Measurements from ENCODE around the gene PRR20E.
"Not testable (repeated sequence)": the region's sequence is repeated elsewhere in the genome, so short reads cannot be mapped to it uniquely, and the experiment has no call there.

The PRR20E gene

GRCh38 chr13:57166897-57167296 lies at the start of gene PRR20E:
Gene PRR20E, plus strand, starts transcription at chr13:57167197. Its CDS starts 387 bp downstream, at chr13:57167584.
- not testable (repeated sequence) for DNase-seq (ENCODE audit: low spot score)

- DNase-seq (ENCODE audit: low spot score): no peak
Measured at GRCh38 chr13:57123681-57124080, 43.3 kb upstream of the PRR20E start.

- no peak for DNase-seq (ENCODE audit: low spot score)
Measured at GRCh38 chr13:57128909-57129308, 38.1 kb upstream of the PRR20E start.

- no peak for DNase-seq (ENCODE audit: low spot score)
Measured at GRCh38 chr13:57136093-57136492, 30.9 kb upstream of the PRR20E start.

- no peak for DNase-seq (ENCODE audit: low spot score)
Measured at GRCh38 chr13:57137585-57137984, 29.4 kb upstream of the PRR20E start.

GRCh38 chr13:57138988-57139387 lies 28.0 kb upstream of the PRR20E start:
- no peak for DNase-seq (ENCODE audit: low spot score)

GRCh38 chr13:57139781-57140180 lies 27.2 kb upstream of the PRR20E start:
- not testable (repeated sequence) for DNase-seq (ENCODE audit: low spot score)

- not testable (repeated sequence) for DNase-seq (ENCODE audit: low spot score)
Measured at GRCh38 chr13:57140235-57140968, 26.6 kb upstream of the PRR20E start, which contains the start of gene PRR20A. Gene PRR20A, plus strand, starts transcription at chr13:57140918. Its CDS starts 387 bp downstream, at chr13:57141305.

GRCh38 chr13:57147188-57147587 lies 19.8 kb upstream of the PRR20E start, which contains the start of gene PRR20B:
Gene PRR20B, plus strand, starts transcription at chr13:57147488. Its CDS starts 387 bp downstream, at chr13:57147875.
- not testable (repeated sequence) for DNase-seq (ENCODE audit: low spot score)

GRCh38 chr13:57148106-57148505 lies 18.9 kb upstream of the PRR20E start:
- not testable (repeated sequence) for DNase-seq (ENCODE audit: low spot score)

- not testable (repeated sequence) for DNase-seq (ENCODE audit: low spot score)
Measured at GRCh38 chr13:57153761-57154160, 13.2 kb upstream of the PRR20E start, which contains the start of gene PRR20C. Gene PRR20C, plus strand, starts transcription at chr13:57154061. Its CDS starts 387 bp downstream, at chr13:57154448.

- DNase-seq (ENCODE audit: low spot score): not testable (repeated sequence)
Measured at GRCh38 chr13:57160332-57160731, 6.7 kb upstream of the PRR20E start, which contains the start of gene PRR20D. Gene PRR20D, plus strand, starts transcription at chr13:57160632. Its CDS starts 387 bp downstream, at chr13:57161019.

GRCh38 chr13:57191667-57192066 lies 24.7 kb downstream of the PRR20E start:
- DNase-seq (ENCODE audit: low spot score): no peak

GRCh38 chr13:57212989-57213388 lies 46.0 kb downstream of the PRR20E start:
- DNase-seq (ENCODE audit: low spot score): no peak

Measured in LoVo (cell line).